ENCODE results near the gene GATAD2A. TPM values are rescaled to one million over a fixed set of nuclear protein-coding genes. Genes with fewer than 3 reads are reported as not detected.

Gene GATAD2A
- total RNA-seq, 1 donor from 2014 or later = 84.0 TPM

DNA sequence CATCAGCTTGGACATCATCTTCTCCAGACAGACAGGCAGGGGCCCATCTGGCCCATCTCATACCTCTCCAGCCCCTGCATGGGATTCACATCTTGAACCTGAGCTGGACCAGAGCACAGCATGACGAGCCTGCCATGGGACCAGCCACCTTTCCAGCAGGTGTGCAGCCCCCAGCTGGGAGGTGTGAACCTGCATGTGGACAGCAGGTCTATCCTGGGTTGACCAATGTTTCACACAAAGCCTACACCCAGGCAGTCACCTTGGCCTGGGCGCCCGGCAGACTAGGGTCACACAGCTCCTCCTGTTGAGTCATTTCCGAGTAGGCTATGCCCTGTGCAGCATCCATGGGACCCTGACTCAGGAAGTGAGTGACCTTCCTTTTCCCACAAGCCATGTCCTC, 43.4 kb upstream of the GATAD2A start:
- Histone ChIP-seq H3K4me1 (peaks cover 35% of the 10 kb centered on the region), H3K4me3 (no peak overlapping the region), H3K27ac (no peak overlapping the region), H3K9me3 (no peaks in the 10 kb centered on the region), H3K36me3 (peaks cover 21% of the 10 kb centered on the region), H3K27me3 (ENCODE audit: low read depth) (no peaks in the 10 kb centered on the region)
- intact Hi-C loops (cut with DNase I) = loop anchor here (10.0 kb wide), 1 partner anchor 133 kb away; no protein-coding TSS in a partner anchor
- ATAC-seq (no peak), DNase-seq (no peak)
- TF ChIP-seq CTCF (IDR thresholded peaks at IDR 0.05) = no peak

DNA sequence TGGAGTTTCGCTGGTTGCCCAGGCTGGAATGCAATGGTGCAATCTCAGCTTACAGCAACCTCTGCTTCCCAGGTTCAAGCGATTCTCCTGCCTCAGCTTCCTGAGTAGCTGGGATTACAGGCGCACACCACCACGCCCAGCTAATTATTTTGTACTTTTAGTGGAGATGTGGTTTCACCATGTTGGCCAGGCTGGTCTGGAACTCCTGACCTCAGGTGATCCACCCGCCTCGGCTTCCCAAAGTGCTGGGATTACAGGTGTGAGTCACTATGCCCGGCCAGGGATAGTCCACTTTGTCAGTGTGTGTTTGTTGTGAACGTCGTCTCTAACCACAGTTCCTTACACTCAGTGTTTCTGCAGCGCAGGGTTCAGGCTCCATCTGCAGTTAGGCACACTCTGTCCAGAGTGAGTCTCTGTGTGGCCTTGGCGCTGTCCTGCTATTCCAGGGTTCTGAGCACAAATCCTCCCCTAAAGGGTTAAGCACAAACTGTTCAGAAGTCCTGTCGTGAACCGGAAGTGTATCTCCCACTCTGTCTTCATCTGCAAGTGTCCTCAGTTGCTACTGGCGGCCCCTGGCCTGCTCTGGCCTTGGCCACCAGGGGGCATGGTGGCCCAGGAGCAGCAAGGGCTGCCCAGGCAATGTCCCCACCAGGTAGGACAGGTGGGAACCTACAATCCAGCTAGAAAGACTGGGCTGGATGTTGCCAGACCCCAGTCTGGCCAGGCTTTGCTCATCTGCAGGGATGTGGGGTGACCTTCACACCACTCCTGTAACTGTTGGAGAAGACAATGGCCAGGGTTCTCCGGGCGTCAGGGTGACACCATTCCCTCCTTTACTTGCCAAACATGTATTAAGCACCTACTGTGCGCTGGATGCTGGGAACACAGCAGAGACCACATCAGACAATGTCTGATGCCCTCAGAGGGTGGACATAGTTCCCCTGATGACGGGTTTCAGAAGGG, 38.8 kb upstream of the GATAD2A start:
- H3K4me3 ChIP-seq = peak overlapping the region; percentile 12
- peak; percentile 94 to 95 for ATAC-seq
- peak; percentile 86 for DNase-seq
- H3K9me3 ChIP-seq = no peaks in the 10 kb centered on the region
- H3K4me1 ChIP-seq = peaks cover 28% of the 10 kb centered on the region
- H3K36me3 ChIP-seq = no peaks in the 10 kb centered on the region
- peak; percentile 96 for TF ChIP-seq CTCF (IDR thresholded peaks at IDR 0.05)
- peak overlapping the region; percentile 37 for H3K27ac ChIP-seq
- intact Hi-C loops (cut with DNase I) = loop anchor here (10.0 kb wide), 1 partner anchor 128 kb away; no protein-coding TSS in a partner anchor
- no peaks in the 10 kb centered on the region for H3K27me3 ChIP-seq (ENCODE audit: low read depth)

DNA sequence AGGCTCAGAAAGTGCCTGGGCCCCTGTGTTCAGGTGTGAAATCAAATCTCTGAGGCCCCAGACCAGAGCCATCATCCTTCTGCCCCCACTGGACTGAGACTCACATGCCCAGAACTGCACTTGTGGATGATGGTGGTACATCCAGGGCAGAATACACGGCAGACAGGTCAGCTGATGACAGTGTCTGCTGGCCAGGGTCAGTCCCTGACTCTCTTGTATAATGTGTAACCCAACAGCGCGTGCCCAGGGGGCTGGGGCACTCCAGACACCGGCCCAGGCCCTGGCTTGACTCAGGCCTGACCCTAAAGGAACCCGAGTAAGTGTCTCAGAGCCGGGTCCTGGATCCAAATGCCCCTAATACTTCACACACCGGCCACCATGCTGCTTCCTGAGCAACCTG, 37.4 kb upstream of the GATAD2A start:
- Histone ChIP-seq H3K4me1 (peaks cover 39% of the 10 kb centered on the region), H3K4me3 (no peak overlapping the region), H3K9me3 (no peaks in the 10 kb centered on the region), H3K27me3 (ENCODE audit: low read depth) (no peaks in the 10 kb centered on the region), H3K27ac (no peak overlapping the region), H3K36me3 (no peaks in the 10 kb centered on the region)
- intact Hi-C loops (cut with DNase I) = loop anchor here (10.0 kb wide), 1 partner anchor 127 kb away; no protein-coding TSS in a partner anchor
- no peak for ATAC-seq
- TF ChIP-seq CTCF (IDR thresholded peaks at IDR 0.05) = no peak
- no peak for DNase-seq

- intact Hi-C loops (cut with DNase I) = no loop called here
- no peaks in the 10 kb centered on the region for H3K27me3 ChIP-seq (ENCODE audit: low read depth)
- H3K27ac ChIP-seq = peak overlapping the region; percentile 10
- DNase-seq (no peak), ATAC-seq (no peak)
- peaks cover 33% of the 10 kb centered on the region for H3K4me1 ChIP-seq
- no peak overlapping the region for H3K4me3 ChIP-seq
- no peaks in the 10 kb centered on the region for H3K36me3 ChIP-seq
- H3K9me3 ChIP-seq = no peaks in the 10 kb centered on the region
- TF ChIP-seq CTCF (IDR thresholded peaks at IDR 0.05) = no peak
These were observed 34.4 kb upstream of the GATAD2A start for GRCh38 chr19:19371059-19371458.

DNA sequence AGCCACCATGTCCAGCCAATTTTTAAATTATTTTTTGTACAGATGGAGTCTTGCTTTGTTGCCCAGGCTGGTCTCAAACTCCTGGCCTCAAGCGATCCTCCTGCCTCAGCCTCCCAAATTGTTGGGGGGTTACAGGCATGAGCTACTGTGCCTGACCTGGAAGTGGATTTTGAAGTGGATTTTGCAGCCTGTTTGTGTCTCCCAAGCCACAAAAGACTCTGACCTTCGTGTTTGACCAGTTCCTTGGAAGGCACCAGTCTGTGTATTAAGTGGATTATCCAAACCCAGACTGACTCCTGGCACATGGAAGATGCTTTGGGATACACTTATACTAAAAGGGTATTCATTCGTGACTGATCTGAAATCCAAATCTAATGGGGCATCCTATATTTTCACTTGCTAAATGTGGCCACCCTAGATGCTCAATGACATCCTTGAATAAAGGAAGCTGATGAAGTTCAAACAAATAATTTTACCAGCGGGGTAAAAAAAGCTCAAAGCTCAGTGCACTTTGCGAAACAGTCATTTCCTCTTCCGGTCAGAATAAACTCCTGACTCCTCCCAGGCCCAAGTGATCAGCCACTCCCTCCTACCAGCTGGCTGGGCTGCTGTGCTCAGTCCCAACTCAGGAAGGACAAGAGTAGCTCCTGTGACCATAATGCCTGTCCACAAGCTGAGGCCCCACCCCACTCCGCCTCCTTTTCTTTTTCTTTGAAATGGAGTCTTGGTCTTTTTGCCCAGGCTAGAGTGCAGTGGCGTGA, 32.6 kb upstream of the GATAD2A start:
- peak overlapping the region; percentile 86 for H3K27ac ChIP-seq
- peak overlapping the region; percentile 20 for H3K4me3 ChIP-seq
- no peak for TF ChIP-seq CTCF (IDR thresholded peaks at IDR 0.05)
- no peaks in the 10 kb centered on the region for H3K27me3 ChIP-seq (ENCODE audit: low read depth)
- ATAC-seq (peak; percentile 89 to 94), DNase-seq (peak; percentile 86)
- H3K4me1 ChIP-seq = peaks cover 31% of the 10 kb centered on the region
- intact Hi-C loops (cut with DNase I) = no loop called here
- no peaks in the 10 kb centered on the region for H3K36me3 ChIP-seq
- H3K9me3 ChIP-seq = no peaks in the 10 kb centered on the region
